Measurements from ENCODE around the gene DSTYK.
A peak's percentile ranks its signal among the peaks of the same experiment; 100 is the strongest.
"Not testable (repeated sequence)": the region's sequence is repeated elsewhere in the genome, so short reads cannot be mapped to it uniquely, and the experiment has no call there.

The DSTYK gene

GRCh38 chr1:205211839-205212536 lies 486 bp upstream of the DSTYK start:
- DNase-seq = no peak

DNA sequence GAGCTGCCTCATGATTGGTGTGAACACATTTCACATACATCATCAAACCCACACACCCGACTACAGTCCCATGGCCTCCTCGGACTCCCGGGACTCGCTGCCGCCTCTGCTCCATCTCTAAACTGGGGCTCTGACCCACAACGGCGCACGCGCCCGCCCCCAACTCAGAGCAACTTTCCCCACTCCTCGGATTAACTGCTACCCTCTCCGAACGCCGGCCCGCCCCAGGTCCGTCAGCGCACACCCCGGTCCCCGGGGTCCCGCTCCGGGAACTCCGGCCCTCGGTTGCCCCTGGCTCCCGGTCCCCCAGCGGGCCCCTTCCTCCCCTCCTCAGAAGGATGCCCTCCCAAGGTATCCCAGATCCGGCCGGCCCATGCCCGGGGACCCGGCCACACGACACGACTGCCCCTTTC lies 740 bp downstream of the DSTYK start:
- DNase-seq = no peak

- DNase-seq = no peak
Observed at GRCh38 chr1:205208811-205209210, 2.7 kb downstream of the DSTYK start.

- no peak for DNase-seq
Observed at GRCh38 chr1:205205055-205205454, 6.4 kb downstream of the DSTYK start.

DNA sequence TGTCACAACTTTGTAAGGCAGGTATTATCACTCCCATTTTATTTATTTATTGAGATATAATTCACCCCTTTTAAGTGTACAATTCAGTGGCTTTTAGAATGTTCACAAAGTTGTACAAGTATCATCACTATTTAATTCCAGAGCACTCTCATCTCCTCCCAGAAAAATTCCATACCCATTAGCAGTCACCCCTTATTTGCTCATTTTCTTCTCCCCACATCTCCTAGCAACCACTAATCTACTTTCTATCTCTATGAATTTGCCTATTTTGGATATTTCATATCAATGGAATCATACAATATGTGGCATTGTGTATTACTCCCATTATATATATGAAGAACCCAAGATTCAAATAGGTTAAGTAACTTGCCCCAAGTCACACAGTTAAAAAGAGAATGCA lies 7.0 kb downstream of the DSTYK start:
- DNase-seq = no peak

- DNase-seq = no peak
Observed at GRCh38 chr1:205199931-205200299, 11.6 kb downstream of the DSTYK start.

DNA sequence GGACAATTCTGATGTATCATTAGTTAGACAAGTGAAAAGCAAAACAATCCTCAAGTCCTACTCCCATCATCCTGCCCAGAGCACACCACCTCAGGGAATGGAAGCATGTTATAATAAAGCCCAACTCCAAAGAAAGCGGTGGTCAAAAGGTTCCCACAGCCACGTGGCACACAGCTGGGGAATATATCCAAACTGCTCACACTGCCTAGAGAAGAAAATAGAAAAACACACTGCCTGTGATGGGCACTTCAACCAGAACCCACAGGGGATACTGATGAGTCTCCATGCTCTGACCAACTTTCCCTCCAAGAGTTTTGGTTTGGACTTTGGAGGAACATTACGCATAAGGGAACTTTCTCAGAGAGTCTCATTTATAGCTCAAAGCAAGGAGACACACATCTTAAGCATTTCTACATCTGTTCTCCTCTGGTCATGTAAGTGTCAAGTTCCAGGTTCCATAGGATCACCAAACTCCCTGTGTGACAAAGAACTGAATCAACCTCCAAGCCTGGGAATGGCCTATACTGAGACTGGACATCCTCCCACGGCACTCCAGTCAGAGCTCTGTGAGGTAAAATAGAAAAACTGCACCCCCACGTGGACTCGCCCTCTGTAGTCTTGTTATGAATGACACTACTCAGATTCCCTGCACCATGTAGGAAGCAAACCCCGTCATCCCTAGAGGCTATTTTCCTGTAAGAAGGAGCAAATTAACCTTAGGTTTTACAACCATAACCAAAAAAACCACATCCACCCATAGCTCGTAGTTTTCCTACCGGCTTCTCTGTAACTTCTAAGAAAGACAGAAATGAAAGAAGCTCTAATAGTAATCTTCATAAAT lies 12.2 kb downstream of the DSTYK start:
- peak; percentile 81 for DNase-seq

DNA sequence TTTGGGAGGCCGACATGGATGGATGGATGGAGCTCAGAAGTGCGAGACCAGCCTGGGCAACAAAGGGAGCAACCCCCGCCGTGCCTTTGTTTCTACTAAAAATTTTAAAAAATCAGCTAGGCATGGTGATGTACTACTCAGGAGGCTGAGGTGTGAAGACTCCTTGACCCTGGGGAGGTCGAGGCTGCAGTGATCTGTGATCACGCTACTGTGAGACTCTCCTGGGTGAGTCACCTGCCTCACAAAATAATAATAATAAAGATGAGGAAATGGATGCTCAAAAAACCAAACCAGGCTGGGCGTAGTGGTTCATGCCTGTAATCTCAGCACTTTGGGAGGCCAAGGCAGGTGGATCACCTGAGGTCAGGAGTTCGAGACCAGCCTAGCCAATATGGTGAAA lies 19.2 kb downstream of the DSTYK start:
- DNase-seq = no peak

DNA sequence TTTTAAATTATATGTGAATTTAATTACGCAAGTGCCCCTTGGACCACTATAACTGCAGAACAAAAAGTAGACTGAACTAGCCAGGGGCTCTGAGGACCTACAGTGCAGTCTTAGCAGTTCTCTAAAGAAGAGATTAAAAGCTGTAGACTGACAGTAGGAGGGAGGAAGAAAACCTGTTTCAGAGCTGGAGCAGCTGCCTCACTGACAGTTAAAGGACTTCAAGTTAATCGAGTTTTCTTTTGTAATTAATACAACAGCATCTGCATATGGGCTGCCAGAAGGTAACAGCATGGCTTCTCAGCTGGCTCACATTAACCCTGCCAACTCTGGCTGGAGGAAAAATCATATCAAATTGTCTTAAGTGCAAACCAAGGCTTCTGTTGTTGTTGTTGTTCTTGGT lies 19.9 kb downstream of the DSTYK start:
- DNase-seq = no peak

DNA sequence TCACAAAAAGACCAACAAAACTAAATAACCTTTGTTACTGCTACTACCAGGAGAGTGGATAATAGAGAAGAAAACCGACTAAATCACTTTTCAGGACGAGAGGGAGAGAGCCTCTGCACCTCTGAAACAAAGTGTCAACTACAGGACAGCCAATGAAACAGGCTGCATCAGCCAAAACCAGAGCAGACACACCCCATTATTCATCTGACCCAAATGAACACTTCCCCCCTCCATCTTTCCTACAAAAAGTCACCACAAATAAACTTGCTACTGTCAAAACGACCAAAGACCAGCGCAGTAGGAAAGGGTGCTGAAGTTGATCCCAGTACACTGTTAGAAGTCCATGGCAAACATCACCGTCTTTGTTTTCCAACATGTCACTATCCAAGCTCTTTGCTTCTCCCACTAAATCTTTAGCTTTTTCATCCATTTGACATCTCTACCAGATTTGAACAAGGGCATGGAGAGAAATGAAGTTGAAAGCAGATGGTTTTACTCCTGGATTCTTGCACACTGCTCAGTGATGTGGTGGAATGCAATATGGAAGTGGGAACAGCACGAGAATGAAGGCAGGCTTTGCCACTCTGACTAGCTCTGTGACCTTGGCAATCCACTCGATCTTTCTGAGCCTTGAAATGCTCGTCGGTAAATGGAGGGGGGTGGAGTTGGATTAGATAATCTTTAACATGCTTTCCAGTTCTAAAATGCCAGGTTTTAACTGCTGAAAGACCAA lies 20.5 kb downstream of the DSTYK start:
- no peak for DNase-seq

GRCh38 chr1:205189131-205189530 lies 22.4 kb downstream of the DSTYK start:
- no peak for DNase-seq

DNA sequence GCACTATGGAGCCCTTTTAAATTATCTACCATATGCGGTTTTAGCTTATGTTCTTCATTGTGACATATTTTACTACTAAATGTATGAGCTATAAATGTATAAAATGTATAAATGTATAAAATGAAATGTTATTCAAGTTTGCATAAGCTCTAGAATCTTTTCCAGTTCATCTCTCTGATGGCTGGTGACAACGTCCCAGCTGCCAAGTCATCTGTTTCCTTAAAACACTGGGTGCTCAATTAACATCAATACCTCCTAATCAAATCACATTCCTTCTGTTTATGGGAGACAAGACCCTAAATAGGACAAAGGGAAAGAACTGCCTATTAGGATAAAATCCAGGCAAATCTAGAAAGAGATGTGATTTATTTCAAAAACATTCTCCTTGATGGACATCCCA lies 22.9 kb downstream of the DSTYK start:
- no peak for DNase-seq

DNA sequence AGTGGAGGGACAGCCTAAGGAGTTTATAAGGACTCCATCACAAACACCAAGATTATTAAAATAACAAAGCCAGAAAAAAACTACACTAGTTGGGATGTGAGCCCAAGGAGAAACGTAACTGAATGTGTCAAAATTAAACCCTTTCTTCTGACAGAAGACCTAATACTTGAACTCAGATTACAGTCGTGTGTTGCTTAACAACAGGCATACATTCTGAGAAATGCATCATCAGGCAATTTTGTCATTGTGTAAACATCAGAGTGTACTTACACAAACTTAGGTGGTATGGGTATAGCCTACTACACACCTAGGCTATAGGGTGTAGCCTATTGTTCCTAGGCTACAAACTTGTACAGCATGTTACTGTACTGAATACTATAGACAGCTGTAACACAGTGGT lies 23.4 kb downstream of the DSTYK start:
- DNase-seq = no peak

- no peak for DNase-seq
Observed at GRCh38 chr1:205187420-205187819, 24.1 kb downstream of the DSTYK start.

GRCh38 chr1:205186191-205186590 lies 25.3 kb downstream of the DSTYK start:
- DNase-seq = peak; percentile 75

DNA sequence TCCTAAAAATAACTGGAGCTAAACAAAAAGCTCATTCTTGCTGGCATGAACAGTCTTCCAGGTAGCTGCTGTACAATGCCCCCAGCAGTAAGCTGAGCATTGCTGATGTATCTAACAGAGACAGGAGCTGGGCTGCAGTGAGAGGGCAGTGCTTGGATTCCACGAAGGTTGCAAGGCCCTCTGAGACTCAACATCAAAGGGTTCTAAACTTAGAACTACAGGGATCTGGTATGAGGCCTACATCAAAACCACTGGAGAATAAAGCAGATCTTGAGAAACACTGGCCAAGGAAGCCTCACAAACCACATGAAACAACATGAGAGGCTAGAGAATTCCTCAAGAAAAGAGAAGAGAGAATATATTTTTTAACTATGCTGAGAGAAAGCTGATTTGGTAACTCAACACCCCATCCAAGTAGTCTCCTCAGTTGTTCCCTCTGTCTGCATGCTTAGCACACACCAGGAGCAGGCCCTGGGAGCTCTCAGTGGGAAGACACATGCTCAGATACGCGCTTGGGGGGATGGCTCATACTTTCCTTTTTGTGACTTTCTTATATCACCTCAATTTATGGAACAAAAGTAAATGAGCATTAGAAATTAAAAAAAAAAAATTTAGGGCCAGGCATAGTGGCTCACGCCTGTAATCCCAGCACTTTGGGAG lies 27.7 kb downstream of the DSTYK start:
- no peak for DNase-seq

DNA sequence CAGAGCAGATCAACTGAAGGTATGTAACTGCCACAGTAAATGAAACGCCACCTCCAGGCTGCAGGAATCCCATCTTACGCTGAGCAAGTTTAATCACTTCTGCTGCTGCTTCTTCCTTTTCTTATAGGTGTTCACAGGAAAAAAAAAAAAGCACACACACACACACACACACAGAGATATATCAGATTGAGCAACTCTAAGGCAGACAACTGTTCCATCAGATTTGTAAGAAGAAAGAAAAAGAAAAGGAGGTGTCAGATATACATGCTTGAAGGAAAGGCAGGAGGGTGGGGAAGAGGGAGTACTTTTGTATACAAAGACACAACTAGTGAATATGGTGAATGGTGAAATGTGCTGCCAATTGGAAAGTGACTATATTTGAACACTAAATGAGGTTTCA lies 28.6 kb downstream of the DSTYK start:
- DNase-seq = no peak

- not testable (repeated sequence) for DNase-seq
Observed at GRCh38 chr1:205180331-205180730, 31.2 kb downstream of the DSTYK start.

DNA sequence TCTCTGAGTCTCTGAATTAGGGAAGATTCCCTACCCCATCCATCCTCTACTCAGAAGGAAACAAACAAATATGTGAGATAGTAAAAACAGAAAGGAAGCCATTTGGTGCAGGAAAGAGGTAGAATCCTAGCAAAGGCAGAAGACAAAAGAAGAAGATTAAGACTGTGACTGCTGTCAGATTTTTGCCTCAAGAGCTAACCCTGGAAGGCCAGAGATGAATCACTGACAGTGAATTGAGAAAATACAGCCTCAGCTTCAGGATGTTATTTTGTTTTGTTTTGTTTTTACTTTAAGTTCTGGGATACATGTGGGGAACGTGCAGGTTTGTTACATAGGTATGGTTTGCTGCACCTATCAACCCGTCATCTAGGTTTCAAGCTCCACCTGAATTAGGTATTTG lies 31.7 kb downstream of the DSTYK start:
- peak; percentile 32 for DNase-seq

- peak; percentile 58 for DNase-seq
Observed at GRCh38 chr1:205172729-205173366, 38.7 kb downstream of the DSTYK start.

DNA sequence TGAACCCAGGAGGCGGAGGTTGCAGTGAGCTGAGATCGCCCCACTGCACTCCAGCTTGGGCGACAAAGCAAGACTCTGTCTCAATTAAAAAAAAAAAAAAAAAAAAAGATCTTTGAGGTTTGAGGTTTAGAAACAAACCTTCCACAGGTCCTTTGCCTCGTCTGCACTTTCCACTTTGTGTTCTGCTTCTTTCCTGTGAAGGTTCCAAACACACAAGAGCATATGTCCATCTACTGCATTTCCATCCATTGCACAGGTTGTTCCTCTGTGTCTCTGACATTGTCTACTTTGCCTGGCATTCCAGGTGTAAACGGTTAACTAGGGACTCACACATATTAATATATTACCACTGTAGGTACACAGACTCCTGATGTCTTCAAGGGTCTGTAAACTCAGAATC lies 40.1 kb downstream of the DSTYK start:
- peak; percentile 19 for DNase-seq

GRCh38 chr1:205170532-205171269 lies 40.8 kb downstream of the DSTYK start:
- no peak for DNase-seq
